Astrocyte of the spinal cord (primary cell): ENCODE data around the gene TOM1L1.

Source experiments
- DNase-seq: peaks from one replicate; pipeline ENCODE4 v3.0.0; 2011; ENCODE audit warnings: low read depth, low spot score
- H3K4me3 ChIP-seq: 2 replicates; pipeline ENCODE4 v1.5.1; 2011; ENCODE audit warnings: low read depth, mild to moderate bottlenecking, low read length, moderate library complexity
- in situ Hi-C: cut with HindIII; loops from 2 replicates; pipeline ENCODE4 v1.10.0; 2017; ENCODE audit warnings: low sequenced_read_pairs
- TF ChIP-seq, protein P1 (sequence below): IDR thresholded peaks from 2 replicates; pipeline ENCODE4 v1.5.1; 2012; ENCODE audit warnings: low read depth, mild to moderate bottlenecking, low read length, inconsistent platforms

The TOM1L1 gene

DNA sequence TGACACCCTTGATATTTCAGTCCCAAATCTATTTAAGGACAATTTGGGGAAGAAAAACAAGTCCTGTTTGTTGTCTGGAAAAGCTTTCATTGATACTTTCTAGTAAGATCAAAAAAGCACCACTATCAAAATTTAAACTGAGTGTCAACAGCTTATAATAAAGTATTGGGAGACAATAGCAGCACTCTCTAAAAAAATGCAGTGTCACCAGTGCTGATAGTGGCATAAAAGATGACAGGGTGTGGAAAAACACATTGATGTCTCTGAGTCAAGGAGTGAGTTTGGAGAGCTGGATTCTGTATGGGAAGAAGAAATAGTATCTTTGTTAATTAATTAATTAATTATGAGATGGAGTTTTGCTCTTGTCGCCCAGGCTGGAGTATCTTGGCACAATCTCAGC lies 8.3 kb upstream of the TOM1L1 start:
- TF ChIP-seq, protein P1, sequence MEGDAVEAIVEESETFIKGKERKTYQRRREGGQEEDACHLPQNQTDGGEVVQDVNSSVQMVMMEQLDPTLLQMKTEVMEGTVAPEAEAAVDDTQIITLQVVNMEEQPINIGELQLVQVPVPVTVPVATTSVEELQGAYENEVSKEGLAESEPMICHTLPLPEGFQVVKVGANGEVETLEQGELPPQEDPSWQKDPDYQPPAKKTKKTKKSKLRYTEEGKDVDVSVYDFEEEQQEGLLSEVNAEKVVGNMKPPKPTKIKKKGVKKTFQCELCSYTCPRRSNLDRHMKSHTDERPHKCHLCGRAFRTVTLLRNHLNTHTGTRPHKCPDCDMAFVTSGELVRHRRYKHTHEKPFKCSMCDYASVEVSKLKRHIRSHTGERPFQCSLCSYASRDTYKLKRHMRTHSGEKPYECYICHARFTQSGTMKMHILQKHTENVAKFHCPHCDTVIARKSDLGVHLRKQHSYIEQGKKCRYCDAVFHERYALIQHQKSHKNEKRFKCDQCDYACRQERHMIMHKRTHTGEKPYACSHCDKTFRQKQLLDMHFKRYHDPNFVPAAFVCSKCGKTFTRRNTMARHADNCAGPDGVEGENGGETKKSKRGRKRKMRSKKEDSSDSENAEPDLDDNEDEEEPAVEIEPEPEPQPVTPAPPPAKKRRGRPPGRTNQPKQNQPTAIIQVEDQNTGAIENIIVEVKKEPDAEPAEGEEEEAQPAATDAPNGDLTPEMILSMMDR: no peak
- no peak for DNase-seq
- in situ Hi-C loops: no loop called here
- H3K4me3 ChIP-seq: no peak overlapping the region

DNA sequence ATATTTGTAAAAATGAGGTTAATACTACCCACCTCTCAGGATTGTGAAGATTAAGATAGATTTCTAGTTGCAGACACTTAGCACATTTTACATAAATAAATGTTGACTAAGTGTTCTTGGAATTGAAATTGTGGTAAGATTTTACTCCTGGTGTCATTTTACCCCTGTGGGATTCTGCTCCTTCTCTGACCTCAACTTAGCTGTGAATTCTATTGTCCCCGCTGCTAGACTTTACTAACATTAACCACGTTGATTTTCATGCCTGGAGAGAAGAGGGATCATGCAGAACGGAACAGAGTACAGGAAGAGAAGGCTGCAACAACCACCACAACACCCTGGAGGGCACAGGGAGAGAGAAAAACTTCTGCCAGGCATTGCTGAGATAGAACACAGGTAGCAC lies 2.1 kb upstream of the TOM1L1 start:
- DNase-seq: peak; percentile 47
- H3K4me3 ChIP-seq: no peak overlapping the region

DNA sequence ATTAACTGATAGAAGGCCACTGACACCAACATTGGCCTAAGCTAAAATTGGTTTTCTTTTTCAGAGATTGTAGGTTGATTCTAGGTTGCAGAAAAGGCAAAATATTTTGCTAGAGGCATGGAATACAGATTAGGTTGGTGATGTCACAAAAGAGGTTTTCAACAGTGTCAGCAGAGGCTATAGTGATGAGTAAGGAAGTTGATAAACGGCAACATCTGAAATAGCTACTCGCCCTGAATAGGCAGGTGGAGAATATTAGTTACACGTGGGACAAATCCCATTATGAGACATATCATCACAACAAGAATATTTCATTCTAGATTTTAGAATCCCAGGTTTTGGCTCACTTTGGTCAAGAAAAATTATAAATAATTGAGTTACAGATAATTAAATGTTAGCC lies 1.5 kb upstream of the TOM1L1 start:
- in situ Hi-C loops: no loop called here

More for the DNA sequence above, 2.1 kb upstream of the TOM1L1 start:
- TF ChIP-seq, protein P1: no peak
- in situ Hi-C loops: no loop called here

DNA sequence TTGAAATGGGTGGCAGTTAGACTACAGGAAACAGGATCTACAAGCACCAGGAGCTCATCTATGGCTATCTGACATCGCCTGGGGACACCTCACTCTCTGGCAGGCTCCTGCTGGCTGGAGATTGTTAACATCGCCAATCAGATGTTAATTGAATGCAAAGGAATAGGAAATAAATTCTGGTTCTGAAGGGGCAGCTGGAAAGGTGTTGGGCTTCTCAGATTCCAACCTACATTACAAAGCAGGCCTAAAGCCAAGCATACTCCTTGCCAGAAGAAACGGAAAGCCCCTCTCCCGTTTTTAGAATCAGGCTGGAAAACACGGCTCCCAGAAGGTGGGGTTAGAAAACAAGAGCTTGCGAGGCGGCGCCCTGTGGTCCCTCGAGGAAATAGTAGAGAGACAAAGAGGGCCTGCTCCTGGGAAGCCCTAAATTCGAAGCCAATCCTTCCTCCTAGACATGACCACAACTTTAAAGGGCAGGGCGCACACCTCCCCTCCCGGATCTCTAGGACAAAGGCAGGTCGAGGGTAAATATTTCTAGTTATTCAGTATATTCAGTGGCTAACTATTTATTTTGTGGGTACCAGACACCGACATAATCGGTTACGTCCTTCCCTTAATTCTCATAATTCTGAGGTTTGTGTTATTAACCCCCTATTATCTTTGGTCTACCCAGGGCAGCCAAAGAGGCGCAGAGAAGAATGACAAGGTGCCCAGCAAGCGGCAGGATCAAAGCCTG lies 763 bp upstream of the TOM1L1 start:
- no peak for DNase-seq
- in situ Hi-C loops: no loop called here
- peak overlapping the region; percentile 76 for H3K4me3 ChIP-seq
- TF ChIP-seq, protein P1: no peak

More for the DNA sequence above, 1.5 kb upstream of the TOM1L1 start:
- H3K4me3 ChIP-seq: no peak overlapping the region
- TF ChIP-seq, protein P1: no peak
- no peak for DNase-seq

DNA sequence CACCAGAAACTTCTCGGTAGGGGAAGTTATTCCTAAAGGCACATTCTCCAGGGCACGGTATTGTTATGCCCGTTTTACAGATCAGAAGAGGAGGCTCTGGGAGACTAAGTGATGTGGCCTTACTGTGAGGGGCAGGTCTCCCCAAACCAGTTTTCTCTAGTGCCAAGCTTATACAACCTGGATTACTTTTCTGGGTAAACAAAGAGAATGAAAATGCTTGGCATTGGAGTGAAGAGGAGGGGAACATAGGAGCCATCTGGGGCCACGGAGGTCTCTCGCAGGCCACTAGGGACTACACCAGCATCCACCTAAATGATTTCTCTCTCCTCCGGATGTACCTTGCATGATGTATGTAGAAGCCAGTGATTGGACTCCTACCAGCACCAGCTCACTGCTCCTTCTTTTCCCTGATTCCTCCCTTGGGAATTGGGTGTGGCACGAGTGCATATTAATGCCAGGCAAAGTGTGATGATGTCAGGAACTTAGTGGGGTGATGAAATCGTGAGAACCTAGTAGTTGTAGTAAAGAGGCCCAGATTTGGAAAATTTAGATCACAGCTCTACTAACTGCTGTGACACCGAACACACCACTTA lies 674 bp downstream of the TOM1L1 start:
- TF ChIP-seq, protein P1: no peak
- peak; percentile 19 for DNase-seq
- H3K4me3 ChIP-seq: peak overlapping the region; percentile 76
- in situ Hi-C loops: no loop called here

DNA sequence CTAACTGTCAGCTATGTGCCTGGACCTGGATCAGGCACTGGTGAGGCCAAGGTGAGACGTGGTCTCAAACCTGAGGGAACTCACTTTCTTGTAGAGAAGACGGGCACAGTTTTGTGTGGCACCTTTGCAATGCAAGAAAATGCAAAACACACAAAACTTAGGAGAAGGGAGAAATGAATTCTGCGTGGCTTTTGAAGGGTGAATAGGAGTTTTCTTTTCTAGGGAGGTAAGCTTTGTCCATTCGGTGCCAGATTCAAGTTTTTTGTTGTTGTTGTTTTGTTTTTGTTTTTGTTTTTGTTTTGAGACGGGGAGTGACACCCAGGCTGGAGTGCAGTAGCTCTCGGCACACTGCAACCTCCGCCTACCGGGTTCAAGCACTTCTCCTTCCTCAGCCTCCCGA lies 1.4 kb downstream of the TOM1L1 start:
- no peak overlapping the region for H3K4me3 ChIP-seq
- TF ChIP-seq, protein P1: no peak
- in situ Hi-C loops: no loop called here
- DNase-seq: no peak
